Colonic mucosa (tissue), 4 donors: Measurements from ENCODE around the gene DACH1. TPM values are rescaled to one million over a fixed set of nuclear protein-coding genes. Genes with fewer than 3 reads are reported as not detected.

ENCODE experiments used
- DNase-seq: peaks from one replicate; pipeline ENCODE4 v3.0.0-alpha.2; 2020
- H3K27ac ChIP-seq: fragments of 200-600 bp; one replicate; pipeline ENCODE4 v1.8.0; 2021
- H3K27me3 ChIP-seq: fragments of 200-600 bp; one replicate; pipeline ENCODE4 v1.8.0; 2021
- H3K36me3 ChIP-seq: fragments of 200-600 bp; one replicate; pipeline ENCODE4 v1.8.0; 2021
- H3K4me1 ChIP-seq: fragments of 200-600 bp; one replicate; pipeline ENCODE4 v1.8.0; 2021; ENCODE audit warnings: mild to moderate bottlenecking
- H3K4me3 ChIP-seq: fragments of 200-600 bp; one replicate; pipeline ENCODE4 v1.8.0; 2021
- H3K9ac ChIP-seq, 2 donors: one replicate each; pipeline ENCODE4 v1.7.0; 2013; ENCODE audit warnings: control low read depth in 2 of 2, low read depth in 2 of 2, low read length in 2 of 2
- H3K9me3 ChIP-seq: fragments of 200-600 bp; one replicate; pipeline ENCODE4 v1.8.0; 2021
- intact Hi-C: fragments of 100-400 bp; cut with DNase I; formaldehyde crosslinking; loops from one replicate; pipeline ENCODE4 v1.14.1; 2022
- total RNA-seq, 2 donors: library from RNA; stranded (reverse); fragmentation: NEBNext Ultra II Directional in 1 of 2; extraction: Animal tissue kit (Norgen Biotek cat#: 25700) in 1 of 2; gene quantifications; one replicate each; pipeline ENCODE4 v1.2.1, GENCODE V29; 2021
- TF ChIP-seq, protein P1 (sequence below): fragments of 200-600 bp; IDR thresholded peaks from one replicate; pipeline ENCODE4 v1.8.0; 2022; ENCODE audit warnings: antibody characterized with exemption, mild to moderate bottlenecking
- donor health status: healthy.
- donor health status: DM: no; HTN: no; CAD: no.
- donor health status: DM: no; HTN: no; CAD: no.

Gene DACH1
- total RNA-seq, 2 donors from 2014 or later, result 3.9 to 5.2 TPM

DNA sequence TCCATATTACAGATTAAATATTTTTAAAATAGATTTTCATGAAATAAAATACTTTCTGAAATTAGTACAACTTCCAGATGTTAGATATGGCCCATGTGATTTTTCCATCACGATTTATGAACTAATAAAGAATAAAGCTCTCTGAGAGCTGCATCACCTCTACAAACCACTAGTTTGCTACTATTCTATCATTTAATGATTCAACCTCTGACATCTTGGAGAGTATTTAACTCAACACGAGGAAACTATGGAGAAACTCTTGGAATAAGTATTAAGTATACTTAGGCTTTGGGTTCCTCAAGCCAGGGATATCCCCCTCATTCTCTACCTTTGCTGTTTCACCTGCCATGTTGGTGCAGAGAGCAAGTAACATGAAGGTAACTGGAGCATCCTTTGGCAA, 55.7 kb downstream of the DACH1 start:
- H3K36me3 ChIP-seq, result no peaks in the 10 kb centered on the region
- H3K27me3 ChIP-seq, result no peaks in the 10 kb centered on the region
- intact Hi-C loops, result no loop called here

DNA sequence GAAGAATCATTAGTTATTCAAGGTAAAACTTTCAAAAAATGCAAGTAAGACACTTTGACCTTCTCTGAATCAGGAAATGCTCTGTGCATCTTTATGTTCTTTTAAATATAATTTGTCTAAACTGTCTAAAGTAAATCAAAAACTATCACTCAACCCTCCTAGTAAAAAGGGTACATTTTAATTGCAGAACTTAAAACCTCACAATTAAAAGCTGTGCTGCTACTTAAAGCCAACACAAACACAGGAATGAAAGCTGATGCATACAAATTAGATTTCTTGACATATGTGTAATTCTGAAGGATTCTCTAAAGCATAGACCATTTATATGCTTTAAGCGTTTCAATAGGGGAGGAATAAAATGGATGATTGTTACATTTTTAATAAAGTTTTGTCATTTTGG, 58.3 kb downstream of the DACH1 start:
- Histone ChIP-seq H3K4me1 (no peaks in the 10 kb centered on the region), H3K4me3 (no peak overlapping the region), H3K27ac (no peak overlapping the region), H3K9me3 (no peaks in the 10 kb centered on the region), H3K36me3 (no peaks in the 10 kb centered on the region), H3K27me3 (no peaks in the 10 kb centered on the region), H3K9ac (no peak overlapping the region)
- intact Hi-C loops, result no loop called here
- TF ChIP-seq, protein P1, sequence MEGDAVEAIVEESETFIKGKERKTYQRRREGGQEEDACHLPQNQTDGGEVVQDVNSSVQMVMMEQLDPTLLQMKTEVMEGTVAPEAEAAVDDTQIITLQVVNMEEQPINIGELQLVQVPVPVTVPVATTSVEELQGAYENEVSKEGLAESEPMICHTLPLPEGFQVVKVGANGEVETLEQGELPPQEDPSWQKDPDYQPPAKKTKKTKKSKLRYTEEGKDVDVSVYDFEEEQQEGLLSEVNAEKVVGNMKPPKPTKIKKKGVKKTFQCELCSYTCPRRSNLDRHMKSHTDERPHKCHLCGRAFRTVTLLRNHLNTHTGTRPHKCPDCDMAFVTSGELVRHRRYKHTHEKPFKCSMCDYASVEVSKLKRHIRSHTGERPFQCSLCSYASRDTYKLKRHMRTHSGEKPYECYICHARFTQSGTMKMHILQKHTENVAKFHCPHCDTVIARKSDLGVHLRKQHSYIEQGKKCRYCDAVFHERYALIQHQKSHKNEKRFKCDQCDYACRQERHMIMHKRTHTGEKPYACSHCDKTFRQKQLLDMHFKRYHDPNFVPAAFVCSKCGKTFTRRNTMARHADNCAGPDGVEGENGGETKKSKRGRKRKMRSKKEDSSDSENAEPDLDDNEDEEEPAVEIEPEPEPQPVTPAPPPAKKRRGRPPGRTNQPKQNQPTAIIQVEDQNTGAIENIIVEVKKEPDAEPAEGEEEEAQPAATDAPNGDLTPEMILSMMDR, result no peak
- no peak for DNase-seq

More for the DNA sequence above, 55.7 kb downstream of the DACH1 start:
- Histone ChIP-seq H3K9me3 (no peaks in the 10 kb centered on the region), H3K4me3 (no peak overlapping the region), H3K4me1 (no peaks in the 10 kb centered on the region), H3K27ac (no peak overlapping the region), H3K9ac (no peak overlapping the region)
- no peak for DNase-seq
- TF ChIP-seq, protein P1, result no peak

DNA sequence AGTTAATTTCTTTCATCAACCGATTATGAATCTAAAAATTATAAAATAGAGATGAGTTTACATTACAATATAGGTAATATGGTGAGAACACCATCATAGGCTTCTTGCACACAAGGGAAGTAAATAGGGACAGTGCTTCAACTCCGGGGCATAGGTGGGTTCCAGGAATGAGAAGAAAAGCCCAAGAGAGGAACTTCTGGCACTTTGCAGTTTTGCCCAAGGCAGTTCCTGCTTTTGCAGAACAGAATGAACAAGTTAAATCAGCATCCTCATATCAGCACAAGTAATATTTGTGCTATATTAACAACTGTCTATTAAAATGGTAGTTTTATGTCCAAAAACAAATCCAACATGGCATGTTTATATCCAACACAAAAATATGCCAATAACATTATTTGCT, 60.1 kb downstream of the DACH1 start:
- intact Hi-C loops, result no loop called here
- Histone ChIP-seq H3K27ac (no peak overlapping the region), H3K36me3 (no peaks in the 10 kb centered on the region), H3K4me1 (no peaks in the 10 kb centered on the region), H3K27me3 (no peaks in the 10 kb centered on the region), H3K9ac (no peak overlapping the region), H3K9me3 (no peaks in the 10 kb centered on the region), H3K4me3 (no peak overlapping the region)
- no peak for DNase-seq
- TF ChIP-seq, protein P1, result no peak

DNA sequence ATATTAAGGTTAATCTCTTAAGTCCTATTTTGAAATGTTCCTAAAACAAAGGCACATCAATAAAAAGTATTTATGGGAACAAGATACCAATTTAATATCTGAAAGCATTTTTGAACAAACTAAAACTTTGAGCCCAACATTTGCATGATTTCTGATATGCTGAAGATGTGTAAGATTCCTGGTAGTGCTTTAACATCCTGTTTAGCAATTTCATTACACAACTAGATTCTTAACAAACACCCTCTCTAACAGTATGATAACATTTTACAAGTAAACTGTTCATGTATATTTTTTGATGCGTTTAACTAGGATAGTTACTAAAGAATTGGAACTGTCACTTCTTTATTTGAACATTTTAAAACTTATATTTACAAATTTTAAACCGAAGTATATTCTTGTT, 63.9 kb downstream of the DACH1 start:
- Histone ChIP-seq H3K36me3 (no peaks in the 10 kb centered on the region), H3K4me3 (no peak overlapping the region), H3K27ac (no peak overlapping the region), H3K9me3 (no peaks in the 10 kb centered on the region), H3K9ac (no peak overlapping the region), H3K4me1 (no peaks in the 10 kb centered on the region), H3K27me3 (no peaks in the 10 kb centered on the region)
- TF ChIP-seq, protein P1, result no peak
- intact Hi-C loops, result no loop called here
- DNase-seq, result no peak

DNA sequence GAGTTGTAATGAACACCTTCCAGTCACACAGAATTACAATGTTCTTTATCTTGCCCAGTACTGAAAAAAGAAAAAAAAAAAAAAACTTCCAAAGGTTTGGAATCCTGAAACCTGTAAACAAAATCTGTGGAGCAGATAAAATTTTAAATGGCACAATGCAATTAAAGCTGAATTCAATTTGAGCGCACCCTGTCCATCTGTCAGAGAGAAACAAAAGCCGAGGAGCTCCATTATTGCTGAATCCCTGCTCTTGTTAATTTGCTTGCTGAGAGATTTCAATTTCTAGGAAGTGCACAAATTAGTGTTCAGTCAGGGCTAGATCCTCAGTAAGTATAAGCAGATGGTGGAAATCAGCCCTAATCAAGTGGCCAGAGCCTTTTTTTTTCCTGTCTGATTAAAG, 65.2 kb downstream of the DACH1 start:
- TF ChIP-seq, protein P1, result no peak
- Histone ChIP-seq H3K27ac (no peak overlapping the region), H3K4me3 (no peak overlapping the region), H3K36me3 (no peaks in the 10 kb centered on the region), H3K4me1 (no peaks in the 10 kb centered on the region), H3K9me3 (no peaks in the 10 kb centered on the region), H3K9ac (no peak overlapping the region), H3K27me3 (no peaks in the 10 kb centered on the region)
- no peak for DNase-seq
- intact Hi-C loops, result no loop called here
